GM10266 (cell line): ENCODE data around the gene FMR1.

ENCODE experiments used
- DNase-seq: peaks from one replicate; pipeline ENCODE4 v3.0.0; 2012; ENCODE audit errors: extremely low spot score
- CTCF ChIP-seq: IDR thresholded peaks from 2 replicates; pipeline ENCODE4 v1.5.1; 2012; ENCODE audit warnings: mild to moderate bottlenecking, low read depth; ENCODE audit not compliant: control insufficient read depth, insufficient read depth; ENCODE audit errors: missing control alignments

FMR1 gene

GRCh38 chrX:147960722-147961121 is 49.0 kb downstream of the FMR1 start:
- no peak for DNase-seq

GRCh38 chrX:147962476-147962875 is 50.8 kb downstream of the FMR1 start:
- no peak for TF ChIP-seq CTCF
- DNase-seq = no peak

More at GRCh38 chrX:147960722-147961121, 49.0 kb downstream of the FMR1 start:
- no peak for TF ChIP-seq CTCF

GRCh38 chrX:147978931-147979330 is 67.2 kb downstream of the FMR1 start:
- DNase-seq = no peak
- TF ChIP-seq CTCF = no peak

GRCh38 chrX:147981038-147981752 is 69.5 kb downstream of the FMR1 start, which contains the start of gene FMR1NB:
Gene FMR1NB, plus strand, starts transcription at chrX:147981337. Its CDS starts 66 bp downstream, at chrX:147981403.
- no peak for DNase-seq
- TF ChIP-seq CTCF = no peak
